ENCODE results near the gene SNX9.
"Not testable (repeated sequence)": the region's sequence is repeated elsewhere in the genome, so short reads cannot be mapped to it uniquely, and the experiment has no call there.

The SNX9 gene

GRCh38 chr6:157831424-157832249, 8.6 kb downstream of the SNX9 start:
- DNase-seq (ENCODE audit: low spot score), result no peak

- no peak for DNase-seq (ENCODE audit: low spot score)
These were observed 9.4 kb downstream of the SNX9 start for GRCh38 chr6:157832250-157832967.

GRCh38 chr6:157834549-157834948, 11.5 kb downstream of the SNX9 start:
- DNase-seq (ENCODE audit: low spot score), result no peak

GRCh38 chr6:157838718-157839430, 15.8 kb downstream of the SNX9 start:
- no peak for DNase-seq (ENCODE audit: low spot score)

- no peak for DNase-seq (ENCODE audit: low spot score)
These were observed 16.6 kb downstream of the SNX9 start for GRCh38 chr6:157839606-157840005.

GRCh38 chr6:157840261-157840660, 17.2 kb downstream of the SNX9 start:
- no peak for DNase-seq (ENCODE audit: low spot score)

- DNase-seq (ENCODE audit: low spot score), result no peak
These were observed 17.7 kb downstream of the SNX9 start for GRCh38 chr6:157840776-157841175.

- peak; percentile 53 for DNase-seq (ENCODE audit: low spot score)
These were observed 18.3 kb downstream of the SNX9 start for GRCh38 chr6:157841211-157841840.

- no peak for DNase-seq (ENCODE audit: low spot score)
These were observed 19.2 kb downstream of the SNX9 start for GRCh38 chr6:157842212-157842611.

- not testable (repeated sequence) for DNase-seq (ENCODE audit: low spot score)
These were observed 21.1 kb downstream of the SNX9 start for GRCh38 chr6:157844196-157844595.

GRCh38 chr6:157845493-157846259, 22.6 kb downstream of the SNX9 start:
- no peak for DNase-seq (ENCODE audit: low spot score)

- no peak for DNase-seq (ENCODE audit: low spot score)
These were observed 24.8 kb downstream of the SNX9 start for GRCh38 chr6:157847846-157848245.

GRCh38 chr6:157848693-157849092, 25.6 kb downstream of the SNX9 start:
- no peak for DNase-seq (ENCODE audit: low spot score)

- no peak for DNase-seq (ENCODE audit: low spot score)
These were observed 26.4 kb downstream of the SNX9 start for GRCh38 chr6:157849288-157850017.

- no peak for DNase-seq (ENCODE audit: low spot score)
These were observed 27.0 kb downstream of the SNX9 start for GRCh38 chr6:157850030-157850429.

- DNase-seq (ENCODE audit: low spot score), result no peak
These were observed 30.2 kb downstream of the SNX9 start for GRCh38 chr6:157853018-157853805.

- DNase-seq (ENCODE audit: low spot score), result no peak
These were observed 31.0 kb downstream of the SNX9 start for GRCh38 chr6:157853902-157854502.

- DNase-seq (ENCODE audit: low spot score), result no peak
These were observed 32.3 kb downstream of the SNX9 start for GRCh38 chr6:157855325-157855724.

GRCh38 chr6:157855804-157856203, 32.8 kb downstream of the SNX9 start:
- DNase-seq (ENCODE audit: low spot score), result not testable (repeated sequence)

GRCh38 chr6:157858664-157859063, 35.6 kb downstream of the SNX9 start:
- DNase-seq (ENCODE audit: low spot score), result not testable (repeated sequence)
